Calu3 (cell line): ENCODE measurements around the gene BSCL2. TPM values are rescaled to one million over a fixed set of nuclear protein-coding genes. Genes with fewer than 3 reads are reported as not detected.

Experiments
- BruUV-seq: library from RNA; stranded (reverse); fragments of 400-500 nt; replicated peaks from 2 replicates; lab custom pipeline; 2021; lab: Mats Ljungman, UMichigan
- CTCF ChIA-PET: fragments of 300-600 bp; sonication (Branson Sonifier 250); formaldehyde crosslinking; loops from one replicate; lab custom pipeline; 2022; ENCODE audit warnings: antibody characterized with exemption; lab: Charles Lee
- DNase-seq: peaks from one replicate; pipeline ENCODE4 v3.0.0; 2022
- H3K27ac Mint-ChIP-seq: one replicate; pipeline ENCODE4 v1.8.0; 2022; ENCODE audit warnings: mixed read lengths; ENCODE audit not compliant: unreplicated experiment
- H3K27me3 Mint-ChIP-seq: one replicate; pipeline ENCODE4 v1.8.0; 2022; ENCODE audit warnings: mixed read lengths; ENCODE audit not compliant: unreplicated experiment
- H3K36me3 Mint-ChIP-seq: one replicate; pipeline ENCODE4 v1.8.0; 2022; ENCODE audit warnings: mild to moderate bottlenecking, moderate library complexity, mixed read lengths; ENCODE audit not compliant: insufficient read depth, unreplicated experiment
- H3K4me1 Mint-ChIP-seq: one replicate; pipeline ENCODE4 v1.8.0; 2022; ENCODE audit warnings: mild to moderate bottlenecking, low read depth, mixed read lengths; ENCODE audit not compliant: unreplicated experiment
- H3K4me3 Mint-ChIP-seq: one replicate; pipeline ENCODE4 v1.8.0; 2022; ENCODE audit warnings: mild to moderate bottlenecking, low read depth, moderate library complexity, mixed read lengths; ENCODE audit not compliant: unreplicated experiment
- H3K9me3 Mint-ChIP-seq: one replicate; pipeline ENCODE4 v1.8.0; 2022; ENCODE audit warnings: low read depth, mixed read lengths; ENCODE audit not compliant: unreplicated experiment
- intact Hi-C: fragments of 100-400 bp; cut with micrococcal nuclease; formaldehyde crosslinking; loops from one replicate; pipeline ENCODE4 v1.10.0; 2022; ENCODE audit not compliant: unreplicated experiment
- total RNA-seq: library from RNA; stranded (reverse); gene quantifications from 2 replicates; pipeline ENCODE4 v1.2.3, GENCODE V29; 2022
- TF ChIP-seq, protein P1 (sequence below): fragments of 200-600 bp; IDR thresholded peaks from one replicate; pipeline ENCODE4 v1.8.0; 2022; ENCODE audit warnings: antibody characterized with exemption; ENCODE audit not compliant: unreplicated experiment

BSCL2 gene
- total RNA-seq, 1 experiment from 2014 or later, result 71.5 TPM

DNA sequence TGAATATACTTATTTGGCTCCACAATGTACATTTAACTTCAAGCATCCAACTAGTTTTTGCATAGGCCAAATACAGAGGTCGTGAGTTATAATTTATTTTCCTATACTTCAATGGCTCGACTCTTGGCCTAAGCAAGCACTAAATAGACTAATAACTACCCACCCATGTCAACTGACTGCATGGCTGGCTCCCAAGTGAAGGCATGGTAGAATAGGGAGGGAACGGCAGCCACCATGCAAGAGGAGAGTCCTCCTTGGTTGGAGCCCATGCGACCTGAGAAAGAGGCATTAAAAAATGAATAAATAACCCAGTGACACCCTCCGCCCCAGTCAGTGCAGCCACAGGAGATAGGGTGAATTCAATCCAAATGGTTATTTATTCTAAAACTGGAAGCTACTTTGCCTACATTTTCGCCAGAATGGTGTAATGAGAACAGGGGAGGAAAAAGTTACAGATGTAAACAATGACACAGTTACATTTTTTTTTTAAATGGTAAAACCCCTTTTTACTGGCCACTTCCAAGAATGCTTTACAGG lies 5.1 kb upstream of the BSCL2 start:
- H3K4me1 Mint-ChIP-seq, result peaks cover 48% of the 10 kb centered on the region
- intact Hi-C loops, result no loop called here
- CTCF ChIA-PET, result no interaction called here
- H3K27me3 Mint-ChIP-seq, result no peaks in the 10 kb centered on the region
- peak overlapping the region; percentile 19 for H3K4me3 Mint-ChIP-seq
- H3K9me3 Mint-ChIP-seq, result no peaks in the 10 kb centered on the region
- BruUV-seq, result no TSS peak
- no peak for DNase-seq
- H3K36me3 Mint-ChIP-seq, result peaks cover 98% of the 10 kb centered on the region
- TF ChIP-seq, protein P1, sequence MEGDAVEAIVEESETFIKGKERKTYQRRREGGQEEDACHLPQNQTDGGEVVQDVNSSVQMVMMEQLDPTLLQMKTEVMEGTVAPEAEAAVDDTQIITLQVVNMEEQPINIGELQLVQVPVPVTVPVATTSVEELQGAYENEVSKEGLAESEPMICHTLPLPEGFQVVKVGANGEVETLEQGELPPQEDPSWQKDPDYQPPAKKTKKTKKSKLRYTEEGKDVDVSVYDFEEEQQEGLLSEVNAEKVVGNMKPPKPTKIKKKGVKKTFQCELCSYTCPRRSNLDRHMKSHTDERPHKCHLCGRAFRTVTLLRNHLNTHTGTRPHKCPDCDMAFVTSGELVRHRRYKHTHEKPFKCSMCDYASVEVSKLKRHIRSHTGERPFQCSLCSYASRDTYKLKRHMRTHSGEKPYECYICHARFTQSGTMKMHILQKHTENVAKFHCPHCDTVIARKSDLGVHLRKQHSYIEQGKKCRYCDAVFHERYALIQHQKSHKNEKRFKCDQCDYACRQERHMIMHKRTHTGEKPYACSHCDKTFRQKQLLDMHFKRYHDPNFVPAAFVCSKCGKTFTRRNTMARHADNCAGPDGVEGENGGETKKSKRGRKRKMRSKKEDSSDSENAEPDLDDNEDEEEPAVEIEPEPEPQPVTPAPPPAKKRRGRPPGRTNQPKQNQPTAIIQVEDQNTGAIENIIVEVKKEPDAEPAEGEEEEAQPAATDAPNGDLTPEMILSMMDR, result no peak
- H3K27ac Mint-ChIP-seq, result peak overlapping the region; percentile 95

DNA sequence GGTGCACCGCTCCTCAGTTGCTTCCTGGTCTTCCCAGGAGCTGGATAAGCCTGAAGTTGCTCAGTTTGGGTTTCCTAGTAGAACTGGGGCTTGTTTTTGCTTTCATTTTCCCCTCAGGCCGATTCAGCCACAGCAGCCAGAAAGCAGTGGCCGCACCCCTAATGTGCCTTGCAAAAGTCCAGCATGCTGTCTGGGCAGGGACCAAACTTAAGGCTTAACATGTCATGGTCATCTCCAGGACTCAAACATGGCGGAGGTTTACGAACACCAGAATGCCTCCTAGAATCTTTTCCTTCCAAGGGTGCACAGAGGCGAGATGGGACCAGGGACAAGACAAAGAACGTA lies 2.7 kb upstream of the BSCL2 start:
- Mint-ChIP-seq H3K27me3 (no peaks in the 10 kb centered on the region), H3K9me3 (no peaks in the 10 kb centered on the region), H3K36me3 (peaks cover 98% of the 10 kb centered on the region), H3K4me1 (peaks cover 50% of the 10 kb centered on the region), H3K4me3 (peak overlapping the region; percentile 64), H3K27ac (peak overlapping the region; percentile 82)
- no peak for DNase-seq
- CTCF ChIA-PET, result interaction anchor here (1.1 kb wide), 1 partner anchor 44 kb away, joined by 3 read pairs; the partner anchor contains the start of gene ZBTB3
- BruUV-seq, result no TSS peak
- TF ChIP-seq, protein P1, result no peak
- intact Hi-C loops, result no loop called here

DNA sequence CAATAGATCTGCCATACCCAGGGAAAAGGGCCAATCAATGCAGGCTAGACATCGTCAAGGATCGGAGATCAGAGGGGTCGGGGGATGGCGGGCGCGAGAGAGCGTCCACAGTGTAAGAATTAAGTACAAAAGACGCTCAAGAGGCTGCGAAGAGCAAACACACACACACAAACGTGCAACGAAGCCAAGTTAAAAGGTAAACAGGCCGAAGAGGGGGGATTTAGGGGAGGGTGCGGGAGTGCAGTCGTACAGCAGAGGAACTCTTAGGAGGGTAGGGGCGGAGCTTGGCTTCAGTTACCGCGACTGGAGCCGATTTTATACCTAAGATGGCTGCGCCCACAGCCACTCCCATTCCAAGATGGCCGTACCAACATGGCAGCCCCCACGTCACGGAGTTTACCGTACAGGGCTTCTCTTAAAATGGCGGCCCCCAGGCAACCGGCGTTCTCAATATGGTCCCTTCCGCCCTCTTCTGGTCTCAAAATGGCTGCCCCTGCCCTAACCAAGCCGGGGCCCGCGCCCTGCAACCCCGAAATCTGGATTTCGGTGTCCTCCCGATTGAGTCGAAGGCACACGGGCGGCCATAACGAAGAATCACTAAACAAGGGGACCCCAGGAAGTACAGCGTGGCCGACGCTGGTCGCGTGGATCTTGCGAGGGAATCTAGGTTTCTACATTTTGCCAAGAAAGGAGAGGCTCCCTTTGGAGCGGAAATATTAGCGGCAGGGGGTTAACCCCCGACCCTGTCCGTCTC lies 2.2 kb upstream of the BSCL2 start:
- peak; percentile 72 for DNase-seq

DNA sequence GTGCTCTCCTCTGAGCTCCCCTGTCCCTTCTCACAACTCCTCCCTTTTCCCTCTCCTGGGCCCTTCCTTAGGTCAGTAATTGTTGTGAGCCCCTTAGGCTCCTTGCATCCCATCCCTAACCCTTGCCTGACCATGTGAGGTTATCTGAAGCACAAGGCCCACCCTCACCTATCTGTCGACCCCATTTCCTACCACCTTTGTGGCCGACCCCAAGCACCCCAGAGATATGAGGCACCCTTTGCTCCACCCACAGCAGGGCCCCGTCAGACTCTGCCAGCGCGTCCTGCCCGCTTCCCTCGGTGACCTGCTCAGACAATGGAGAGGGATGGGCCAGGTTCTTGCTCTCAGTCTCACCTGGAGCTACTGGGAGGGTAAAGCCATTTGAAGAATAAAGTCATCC lies 1.6 kb upstream of the BSCL2 start:
- Mint-ChIP-seq H3K27me3 (no peaks in the 10 kb centered on the region), H3K9me3 (no peaks in the 10 kb centered on the region), H3K27ac (peak overlapping the region; percentile 82), H3K4me3 (peak overlapping the region; percentile 64), H3K4me1 (peaks cover 41% of the 10 kb centered on the region), H3K36me3 (peaks cover 86% of the 10 kb centered on the region)
- TF ChIP-seq, protein P1, result no peak
- BruUV-seq, result no TSS peak
- no peak for DNase-seq
- CTCF ChIA-PET, result no interaction called here
- intact Hi-C loops, result no loop called here

More for the DNA sequence above, 2.2 kb upstream of the BSCL2 start:
- peaks cover 93% of the 10 kb centered on the region for H3K36me3 Mint-ChIP-seq
- CTCF ChIA-PET, result interaction anchor here (1.1 kb wide), 1 partner anchor 44 kb away, joined by 3 read pairs; the partner anchor contains the start of gene ZBTB3
- intact Hi-C loops, result no loop called here
- peak overlapping the region; percentile 82 for H3K27ac Mint-ChIP-seq
- TF ChIP-seq, protein P1, result no peak
- H3K4me3 Mint-ChIP-seq, result peak overlapping the region; percentile 64
- BruUV-seq, result no TSS peak
- no peaks in the 10 kb centered on the region for H3K27me3 Mint-ChIP-seq
- peaks cover 47% of the 10 kb centered on the region for H3K4me1 Mint-ChIP-seq
- H3K9me3 Mint-ChIP-seq, result no peaks in the 10 kb centered on the region
